Activated CD4-positive, alpha-beta memory T cell treated with anti-CD3 and anti-CD28 coated beads, Interleukin-2, amount 10 ng/mL, durations not matched to agents 7 days and 5 days (primary cell): ENCODE data around the gene FOCAD. TPM values are rescaled to one million over a fixed set of nuclear protein-coding genes. Genes with fewer than 3 reads are reported as not detected.

Experiments
- CTCF ChIA-PET: fragments of 350-600 bp; sonication (Branson Sonifier 250); formaldehyde crosslinking; loops from one replicate; lab custom pipeline; 2021; ENCODE audit warnings: antibody characterized with exemption, inconsistent platforms; lab: Charles Lee
- POLR2A ChIA-PET: fragments of 350-600 bp; sonication (Branson Sonifier 250); formaldehyde crosslinking; loops from one replicate; lab custom pipeline; 2021; ENCODE audit warnings: antibody characterized with exemption; lab: Charles Lee
- DNase-seq: peaks from one replicate; pipeline ENCODE4 v3.0.0-alpha.2; 2020
- H3K27ac Mint-ChIP-seq: one replicate; pipeline ENCODE4 v1.8.0; 2021; ENCODE audit warnings: mild to moderate bottlenecking, mixed read lengths
- H3K27me3 Mint-ChIP-seq: one replicate; pipeline ENCODE4 v1.8.0; 2021; ENCODE audit warnings: mixed read lengths
- H3K36me3 Mint-ChIP-seq: one replicate; pipeline ENCODE4 v1.8.0; 2021; ENCODE audit warnings: low read depth, mixed read lengths
- H3K4me1 Mint-ChIP-seq: one replicate; pipeline ENCODE4 v1.8.0; 2021; ENCODE audit warnings: mixed read lengths
- H3K4me3 Mint-ChIP-seq: one replicate; pipeline ENCODE4 v1.8.0; 2021; ENCODE audit warnings: mild to moderate bottlenecking, mixed read lengths
- H3K9me3 Mint-ChIP-seq: one replicate; pipeline ENCODE4 v1.8.0; 2021; ENCODE audit warnings: mixed read lengths
- total RNA-seq, 2 experiments: library from RNA; stranded (reverse); gene quantifications; one replicate each; pipeline ENCODE4 v1.2.3, GENCODE V29; 2021

The FOCAD gene
- total RNA-seq, 2 experiments from 2014 or later, result 26.3 to 30.7 TPM

DNA sequence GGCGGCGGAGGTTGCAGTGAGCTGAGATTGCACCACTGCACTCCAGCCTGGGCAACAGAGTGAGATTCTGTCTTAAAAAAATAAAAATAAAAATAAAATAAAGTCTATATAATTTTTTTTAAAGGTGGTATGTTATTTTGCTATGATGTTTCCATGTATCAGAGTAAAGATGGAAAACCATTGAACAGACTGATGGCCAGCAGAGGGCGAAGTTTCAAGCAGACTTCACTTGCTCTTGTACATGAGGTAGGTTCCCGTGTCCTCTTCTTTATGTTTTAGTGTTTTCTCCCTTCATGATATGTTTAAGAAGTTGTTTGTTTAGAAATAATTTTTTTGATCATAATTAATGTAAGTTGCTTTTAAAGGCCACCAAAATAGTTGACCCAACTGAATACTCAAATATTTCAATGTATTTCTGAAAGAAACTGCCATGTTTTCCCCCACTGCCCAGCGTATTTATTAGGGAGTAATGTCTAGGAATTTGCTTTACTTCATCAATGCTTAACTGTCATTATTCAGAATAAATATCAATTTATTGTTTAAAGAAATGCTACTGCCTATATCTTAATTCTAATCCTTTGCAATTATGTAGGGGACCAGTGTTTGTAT lies 201.0 kb downstream of the FOCAD start:
- H3K4me3 Mint-ChIP-seq, result no peak overlapping the region
- no peak overlapping the region for H3K27ac Mint-ChIP-seq
- H3K27me3 Mint-ChIP-seq, result no peaks in the 10 kb centered on the region
- H3K36me3 Mint-ChIP-seq, result no peaks in the 10 kb centered on the region
- H3K4me1 Mint-ChIP-seq, result no peaks in the 10 kb centered on the region
- POLR2A ChIA-PET, result no interaction called here
- CTCF ChIA-PET, result interaction anchor here (0.6 to 4.6 kb wide), 13 partner anchors 9 to 958 kb away, joined by 3 to 45 read pairs (median 5); no protein-coding TSS in a partner anchor
- peak; percentile 63 for DNase-seq
- no peaks in the 10 kb centered on the region for H3K9me3 Mint-ChIP-seq

DNA sequence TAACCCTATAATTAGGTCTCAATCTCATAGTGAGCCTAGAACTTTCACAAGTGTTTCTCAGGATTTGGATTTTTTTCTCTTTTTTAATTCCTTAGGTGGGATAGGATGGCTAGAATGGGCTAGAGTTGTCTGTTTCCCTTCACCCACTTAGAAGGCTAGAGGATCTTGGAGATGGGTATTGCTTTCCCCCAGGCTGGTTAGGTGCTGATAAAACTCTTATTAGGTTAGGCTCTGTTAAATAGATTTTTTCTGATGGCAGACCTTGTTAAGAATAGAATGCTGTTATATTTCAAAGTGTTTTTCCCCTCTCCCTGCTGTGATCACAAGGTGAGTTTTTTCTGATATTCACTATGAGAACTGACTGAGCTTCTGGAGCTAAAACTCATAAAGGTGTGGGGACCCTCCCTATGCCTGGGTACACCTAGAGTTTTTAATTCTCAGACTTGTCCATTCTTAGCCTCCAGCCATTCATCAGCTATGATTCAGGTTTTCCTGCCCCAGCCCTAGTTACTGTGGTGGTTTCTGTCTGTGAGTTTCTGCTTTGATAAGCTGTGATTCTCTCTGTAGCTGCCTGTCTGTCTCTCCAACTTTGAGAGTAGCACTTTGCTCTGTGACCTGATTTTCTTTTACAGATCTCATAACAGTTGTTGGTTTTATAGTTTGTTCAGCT lies 215.0 kb downstream of the FOCAD start:
- DNase-seq, result no peak

DNA sequence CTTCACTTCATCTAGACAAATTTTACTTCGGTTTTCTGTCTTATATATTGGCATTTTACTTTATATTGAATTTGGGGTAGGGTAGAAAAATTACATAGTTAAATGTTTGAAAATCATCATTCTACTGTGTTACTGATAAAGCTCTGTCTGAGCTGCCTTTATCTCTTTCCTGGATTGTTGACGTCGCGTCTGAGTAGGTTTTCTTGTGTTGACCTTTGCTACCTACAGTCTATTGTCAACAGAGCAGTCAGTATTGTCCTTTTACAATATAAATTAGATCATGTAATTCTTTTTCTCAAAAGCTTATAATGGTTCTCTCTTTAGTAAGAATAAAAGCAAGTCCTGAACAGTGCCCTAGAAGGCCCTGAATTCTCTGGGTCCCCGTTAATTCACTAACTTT lies 219.2 kb downstream of the FOCAD start:
- H3K27ac Mint-ChIP-seq, result no peak overlapping the region
- no peaks in the 10 kb centered on the region for H3K27me3 Mint-ChIP-seq
- DNase-seq, result no peak
- POLR2A ChIA-PET, result no interaction called here
- H3K9me3 Mint-ChIP-seq, result no peaks in the 10 kb centered on the region
- H3K36me3 Mint-ChIP-seq, result peaks cover 4% of the 10 kb centered on the region
- CTCF ChIA-PET, result no interaction called here
- H3K4me1 Mint-ChIP-seq, result no peaks in the 10 kb centered on the region
- no peak overlapping the region for H3K4me3 Mint-ChIP-seq

More for the DNA sequence above, 215.0 kb downstream of the FOCAD start:
- H3K4me3 Mint-ChIP-seq, result no peak overlapping the region
- H3K4me1 Mint-ChIP-seq, result no peaks in the 10 kb centered on the region
- no peaks in the 10 kb centered on the region for H3K9me3 Mint-ChIP-seq
- POLR2A ChIA-PET, result no interaction called here
- no peak overlapping the region for H3K27ac Mint-ChIP-seq
- no peaks in the 10 kb centered on the region for H3K27me3 Mint-ChIP-seq
- CTCF ChIA-PET, result interaction anchor here (3.5 kb wide), 1 partner anchor 14 kb away, joined by 11 read pairs; no protein-coding TSS in a partner anchor
- H3K36me3 Mint-ChIP-seq, result no peaks in the 10 kb centered on the region

DNA sequence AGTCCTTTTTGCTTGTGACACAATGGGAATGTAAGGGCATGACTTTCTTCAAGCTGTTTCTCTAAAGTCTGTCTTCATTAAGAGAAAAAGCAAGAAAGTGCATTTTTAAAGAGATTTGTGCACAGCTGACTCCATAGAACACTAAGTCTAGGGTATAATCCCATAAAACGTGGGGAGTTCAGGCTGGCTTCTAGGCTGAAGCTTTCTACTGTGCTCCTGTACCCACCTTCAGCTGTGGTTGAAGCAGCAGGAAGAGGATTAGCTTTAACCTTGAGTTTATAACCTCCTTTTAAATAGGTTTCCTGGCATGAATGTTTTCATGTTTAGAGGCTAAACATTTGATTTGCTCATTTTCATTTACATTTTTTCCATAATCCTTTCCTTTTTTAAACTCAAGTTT lies 220.9 kb downstream of the FOCAD start:
- no peaks in the 10 kb centered on the region for H3K27me3 Mint-ChIP-seq
- CTCF ChIA-PET, result interaction anchor here (0.7 to 1.3 kb wide), 2 partner anchors 11 to 21 kb away, joined by 3 to 4 read pairs; no protein-coding TSS in a partner anchor
- no peak for DNase-seq
- peaks cover 4% of the 10 kb centered on the region for H3K36me3 Mint-ChIP-seq
- no peaks in the 10 kb centered on the region for H3K4me1 Mint-ChIP-seq
- H3K27ac Mint-ChIP-seq, result no peak overlapping the region
- POLR2A ChIA-PET, result no interaction called here
- no peaks in the 10 kb centered on the region for H3K9me3 Mint-ChIP-seq
- no peak overlapping the region for H3K4me3 Mint-ChIP-seq

DNA sequence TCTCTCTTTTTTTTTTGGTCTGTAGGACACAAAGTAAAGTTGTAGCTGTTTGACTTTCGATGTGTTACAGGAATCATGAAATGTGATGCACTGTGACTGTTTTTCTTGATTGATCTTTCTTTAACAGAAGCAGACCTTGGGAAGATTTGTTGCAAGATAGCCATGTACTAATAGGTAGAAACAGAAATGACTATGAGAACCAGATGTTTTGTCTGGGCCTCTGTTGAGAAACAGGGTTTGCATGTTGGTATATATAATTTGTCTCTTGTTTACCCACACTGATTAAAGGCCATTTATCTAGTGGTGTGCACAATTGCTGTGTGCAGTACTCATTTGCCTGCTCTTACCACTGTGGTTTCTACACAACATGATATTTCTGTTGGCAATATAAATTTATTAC lies 222.3 kb downstream of the FOCAD start:
- Mint-ChIP-seq H3K36me3 (peaks cover 4% of the 10 kb centered on the region), H3K4me3 (no peak overlapping the region), H3K27me3 (no peaks in the 10 kb centered on the region), H3K9me3 (no peaks in the 10 kb centered on the region), H3K4me1 (no peaks in the 10 kb centered on the region), H3K27ac (no peak overlapping the region)
- no peak for DNase-seq
- POLR2A ChIA-PET, result no interaction called here
- CTCF ChIA-PET, result no interaction called here

DNA sequence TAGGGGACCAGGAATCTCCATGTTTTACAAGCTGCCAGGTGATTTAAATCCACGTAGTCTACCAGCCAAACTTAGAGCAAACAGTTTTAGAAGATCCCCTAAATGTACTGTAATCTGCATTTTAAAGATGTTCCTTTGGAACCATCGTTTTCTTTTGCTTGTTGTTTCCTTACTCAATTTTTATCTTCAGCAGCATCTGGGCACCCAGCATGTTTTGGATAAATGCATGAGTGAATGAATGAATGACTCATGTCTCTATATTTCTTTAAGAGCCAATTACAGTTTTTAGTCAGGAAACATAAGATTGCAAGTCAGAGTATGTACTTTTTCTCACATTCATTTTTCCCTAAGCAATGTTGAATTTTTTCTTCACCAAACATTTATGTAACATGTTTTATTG lies 224.4 kb downstream of the FOCAD start:
- POLR2A ChIA-PET, result no interaction called here
- H3K27me3 Mint-ChIP-seq, result no peaks in the 10 kb centered on the region
- DNase-seq, result no peak
- no peaks in the 10 kb centered on the region for H3K4me1 Mint-ChIP-seq
- peaks cover 8% of the 10 kb centered on the region for H3K36me3 Mint-ChIP-seq
- H3K27ac Mint-ChIP-seq, result no peak overlapping the region
- no peak overlapping the region for H3K4me3 Mint-ChIP-seq
- CTCF ChIA-PET, result interaction anchor here (1.2 to 2.2 kb wide), 2 partner anchors 202 to 284 kb away, joined by 3 to 7 read pairs; no protein-coding TSS in a partner anchor
- no peaks in the 10 kb centered on the region for H3K9me3 Mint-ChIP-seq

DNA sequence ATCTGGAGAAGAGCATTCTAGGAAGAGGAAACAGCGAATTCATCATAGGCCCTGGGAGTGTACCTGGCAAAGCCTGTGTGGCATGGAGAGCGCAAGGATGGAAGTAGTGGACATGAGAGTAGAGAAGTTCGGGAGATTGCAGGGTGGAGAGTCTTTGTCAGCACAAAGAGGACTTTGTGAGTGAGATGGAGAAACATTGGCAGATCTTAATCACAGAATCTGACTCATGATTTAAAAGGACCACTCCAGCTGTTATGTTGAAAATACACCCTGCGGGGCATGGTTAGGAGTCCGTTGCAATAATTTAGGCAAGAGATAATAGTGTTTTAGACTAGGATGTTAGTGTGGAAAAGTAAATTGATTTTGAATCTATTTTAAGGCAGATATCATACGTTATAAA lies 230.5 kb downstream of the FOCAD start:
- H3K27me3 Mint-ChIP-seq, result no peaks in the 10 kb centered on the region
- no peaks in the 10 kb centered on the region for H3K9me3 Mint-ChIP-seq
- no peak overlapping the region for H3K27ac Mint-ChIP-seq
- no peaks in the 10 kb centered on the region for H3K4me1 Mint-ChIP-seq
- POLR2A ChIA-PET, result no interaction called here
- H3K4me3 Mint-ChIP-seq, result no peak overlapping the region
- CTCF ChIA-PET, result interaction anchor here (0.6 to 0.7 kb wide), 2 partner anchors 31 to 80 kb away, joined by 3 read pairs; no protein-coding TSS in a partner anchor
- H3K36me3 Mint-ChIP-seq, result peaks cover 22% of the 10 kb centered on the region
- DNase-seq, result no peak

DNA sequence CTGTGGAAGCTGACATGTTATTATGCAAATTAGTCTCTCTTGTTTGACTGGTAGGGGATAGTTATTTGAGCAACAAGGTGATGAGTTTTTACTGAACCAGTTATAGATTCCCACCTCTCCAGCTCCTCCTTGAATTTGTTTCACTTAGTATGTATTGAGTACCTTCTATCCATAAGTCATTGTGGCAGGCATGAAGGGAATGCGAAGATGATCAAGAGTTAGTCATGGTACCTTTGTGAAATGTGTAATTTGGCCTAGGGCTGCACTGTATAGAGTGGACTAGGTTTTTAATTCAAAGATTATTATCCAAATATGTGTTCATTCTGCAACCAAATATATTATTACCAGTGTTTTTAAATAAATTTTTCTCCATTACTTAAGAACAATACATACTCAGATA lies 237.3 kb downstream of the FOCAD start:
- no peaks in the 10 kb centered on the region for H3K9me3 Mint-ChIP-seq
- no peak overlapping the region for H3K4me3 Mint-ChIP-seq
- DNase-seq, result no peak
- H3K27me3 Mint-ChIP-seq, result no peaks in the 10 kb centered on the region
- CTCF ChIA-PET, result no interaction called here
- POLR2A ChIA-PET, result no interaction called here
- H3K27ac Mint-ChIP-seq, result no peak overlapping the region
- H3K4me1 Mint-ChIP-seq, result peaks cover 16% of the 10 kb centered on the region
- peaks cover 24% of the 10 kb centered on the region for H3K36me3 Mint-ChIP-seq

DNA sequence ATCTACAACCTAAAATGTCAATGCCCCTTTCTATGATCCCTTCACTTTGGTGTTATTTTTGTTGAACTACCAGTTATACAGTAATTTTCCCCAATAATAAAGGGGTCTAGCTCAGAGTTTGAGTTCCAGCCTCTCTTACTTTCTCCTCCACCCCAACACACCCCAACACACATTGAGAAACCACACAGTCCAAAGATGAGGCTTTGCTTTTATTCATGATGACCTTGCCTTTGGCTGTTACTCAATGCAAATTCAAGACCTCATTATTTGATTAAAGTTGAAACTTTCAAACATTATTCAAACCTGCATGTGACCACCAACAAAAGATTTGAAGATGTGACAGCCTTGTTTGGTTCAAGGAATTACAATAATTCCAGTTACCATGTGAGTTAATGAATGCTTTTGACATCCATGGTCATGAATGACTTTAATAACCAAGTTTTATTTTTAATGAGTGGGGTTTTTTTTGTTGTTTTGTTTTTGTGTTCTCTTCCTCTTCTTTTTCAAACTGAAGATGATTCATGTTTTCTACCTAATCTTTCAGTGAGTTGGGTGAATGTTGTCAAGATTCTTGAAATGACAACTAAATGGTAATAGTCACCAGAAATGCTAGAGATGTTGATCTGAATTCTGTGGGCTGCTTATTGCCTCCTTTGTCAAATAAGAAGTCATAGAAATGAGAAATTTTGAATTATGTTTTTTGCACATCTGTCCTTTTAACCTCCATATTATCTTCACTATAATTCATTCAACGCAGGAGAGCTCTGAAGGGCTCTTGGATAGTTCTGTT lies 241.4 kb downstream of the FOCAD start:
- Mint-ChIP-seq H3K4me3 (no peak overlapping the region), H3K9me3 (no peaks in the 10 kb centered on the region), H3K27me3 (no peaks in the 10 kb centered on the region), H3K4me1 (peaks cover 26% of the 10 kb centered on the region), H3K27ac (no peak overlapping the region), H3K36me3 (peaks cover 6% of the 10 kb centered on the region)
- POLR2A ChIA-PET, result interaction anchor here (1.2 kb wide), 1 partner anchor 303 kb away, joined by 3 read pairs; the partner anchor contains the start of gene MLLT3
- CTCF ChIA-PET, result interaction anchor here (1.2 kb wide), 1 partner anchor 16 kb away, joined by 3 read pairs; no protein-coding TSS in a partner anchor
- DNase-seq, result no peak

DNA sequence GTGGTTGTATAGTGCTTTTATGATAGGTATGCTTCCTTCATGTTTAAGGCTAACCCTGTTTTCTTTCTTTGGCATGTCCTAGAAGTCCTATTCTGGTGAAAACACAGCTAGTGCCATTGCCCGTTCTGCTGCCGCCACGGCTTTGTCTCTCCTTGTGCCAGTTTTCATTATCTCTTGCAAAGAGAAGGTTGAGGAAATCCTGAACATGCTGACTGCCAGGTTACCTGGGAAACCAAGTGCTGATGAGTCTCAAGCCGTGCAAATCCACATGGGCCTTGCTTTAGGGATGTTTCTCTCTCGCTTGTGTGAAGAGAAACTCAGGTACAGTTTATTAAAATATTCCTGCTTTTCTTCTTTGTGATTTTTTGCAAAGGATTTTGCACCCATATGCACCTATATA lies 245.2 kb downstream of the FOCAD start:
- no peaks in the 10 kb centered on the region for H3K27me3 Mint-ChIP-seq
- CTCF ChIA-PET, result interaction anchor here (3.4 kb wide), 1 partner anchor 12 kb away, joined by 21 read pairs; no protein-coding TSS in a partner anchor
- no peak overlapping the region for H3K27ac Mint-ChIP-seq
- POLR2A ChIA-PET, result interaction anchor here (1.1 kb wide), 1 partner anchor 307 kb away, joined by 3 read pairs; the partner anchor contains the start of gene MLLT3
- H3K9me3 Mint-ChIP-seq, result no peaks in the 10 kb centered on the region
- H3K4me1 Mint-ChIP-seq, result peaks cover 26% of the 10 kb centered on the region
- H3K4me3 Mint-ChIP-seq, result no peak overlapping the region
- peaks cover 14% of the 10 kb centered on the region for H3K36me3 Mint-ChIP-seq
- DNase-seq, result no peak

DNA sequence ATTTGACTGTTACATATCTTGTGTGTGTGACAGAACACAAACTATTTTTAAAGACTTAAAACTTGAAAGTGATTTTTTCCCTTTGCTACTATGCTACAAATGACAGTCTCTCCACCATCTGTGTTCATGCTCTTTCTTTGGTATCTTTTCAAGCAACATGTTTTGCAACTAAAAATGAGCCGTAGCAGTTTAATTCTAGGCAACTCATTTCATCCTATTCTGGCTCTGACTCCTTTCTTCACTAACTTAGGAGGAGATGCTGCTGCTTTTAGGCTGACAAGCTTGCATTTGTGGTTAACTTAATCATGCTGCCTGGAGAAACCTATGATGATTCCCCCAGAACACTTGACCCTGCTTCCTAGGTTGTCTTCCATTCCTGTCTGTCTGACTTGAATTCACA lies 246.8 kb downstream of the FOCAD start:
- DNase-seq, result no peak
- CTCF ChIA-PET, result interaction anchor here (1.4 to 3.4 kb wide), 2 partner anchors 10 to 306 kb away, joined by 6 to 21 read pairs; no protein-coding TSS in a partner anchor
- H3K4me3 Mint-ChIP-seq, result no peak overlapping the region
- H3K4me1 Mint-ChIP-seq, result peaks cover 14% of the 10 kb centered on the region
- POLR2A ChIA-PET, result no interaction called here
- H3K36me3 Mint-ChIP-seq, result peaks cover 10% of the 10 kb centered on the region
- no peaks in the 10 kb centered on the region for H3K27me3 Mint-ChIP-seq
- H3K9me3 Mint-ChIP-seq, result no peaks in the 10 kb centered on the region
- H3K27ac Mint-ChIP-seq, result no peak overlapping the region

DNA sequence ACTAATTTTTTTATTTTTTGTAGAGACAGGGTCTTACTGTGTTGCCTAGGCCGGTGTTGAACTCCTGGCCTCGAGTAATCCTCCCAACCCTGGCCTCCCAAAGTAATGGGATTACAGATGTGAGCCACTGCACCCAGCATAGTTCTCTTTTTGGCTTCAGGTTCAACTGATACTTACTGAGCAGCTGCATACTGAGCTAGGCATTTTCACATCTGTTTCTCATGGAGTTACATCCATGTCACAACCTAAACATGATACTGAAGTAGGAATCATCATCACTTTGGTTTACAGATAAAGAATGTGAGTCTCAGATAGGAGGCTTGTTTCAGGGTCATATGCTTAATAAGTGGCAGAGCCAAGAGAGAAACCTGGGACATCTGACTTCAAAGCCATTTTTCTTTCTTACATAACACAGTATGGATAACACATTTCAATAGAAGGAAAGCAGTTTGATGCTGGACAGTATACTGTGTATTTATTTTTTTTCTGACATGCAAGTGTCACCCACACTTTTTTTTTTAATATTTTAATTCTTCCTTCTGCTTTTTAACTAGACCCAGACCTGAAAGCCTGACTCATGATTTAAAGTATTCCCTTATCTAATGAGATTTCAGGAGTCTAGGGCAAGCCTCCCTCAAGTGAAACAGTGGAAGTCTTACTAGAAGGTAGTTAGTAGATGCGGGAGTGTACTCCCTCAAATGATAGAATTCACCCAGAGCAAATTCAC lies 256.6 kb downstream of the FOCAD start:
- no peak for DNase-seq
- peaks cover 3% of the 10 kb centered on the region for H3K4me1 Mint-ChIP-seq
- no peak overlapping the region for H3K27ac Mint-ChIP-seq
- H3K27me3 Mint-ChIP-seq, result no peaks in the 10 kb centered on the region
- peaks cover 7% of the 10 kb centered on the region for H3K36me3 Mint-ChIP-seq
- H3K9me3 Mint-ChIP-seq, result peaks cover 4% of the 10 kb centered on the region
- ChIA-PET POLR2A (interaction anchor here (0.9 to 1.6 kb wide), 2 partner anchors 319 to 1019 kb away, joined by 4 to 6 read pairs; partner anchors contain the start of gene MLLT3), CTCF (interaction anchor here (0.7 to 4.8 kb wide), 28 partner anchors 9 to 1015 kb away, joined by 3 to 44 read pairs (median 5); partner anchors contain the start of gene MLLT3)
- H3K4me3 Mint-ChIP-seq, result no peak overlapping the region
